Progenitor cell of endocrine pancreas (in vitro differentiated cells): ENCODE measurements around the gene ADAMTS18. TPM values are rescaled to one million over a fixed set of nuclear protein-coding genes. Genes with fewer than 3 reads are reported as not detected.

Experiments
- DNase-seq: peaks from one replicate; pipeline ENCODE4 v3.0.0; 2021; ENCODE audit warnings: low spot score; ENCODE audit not compliant: unreplicated experiment
- H3K27ac Mint-ChIP-seq: 2 replicates; pipeline ENCODE4 v1.8.0; 2021; ENCODE audit warnings: mild to moderate bottlenecking, moderate library complexity, mixed read lengths
- H3K27me3 Mint-ChIP-seq: 2 replicates; pipeline ENCODE4 v1.8.0; 2021; ENCODE audit warnings: mixed read lengths
- H3K36me3 Mint-ChIP-seq: 2 replicates; pipeline ENCODE4 v1.8.0; 2022; ENCODE audit warnings: mixed read lengths; ENCODE audit not compliant: insufficient read depth
- H3K4me1 Mint-ChIP-seq: 2 replicates; pipeline ENCODE4 v1.8.0; 2021; ENCODE audit warnings: low read depth, mixed read lengths
- H3K4me3 Mint-ChIP-seq: 2 replicates; pipeline ENCODE4 v1.8.0; 2021; ENCODE audit warnings: low read depth, mild to moderate bottlenecking, moderate library complexity, mixed read lengths
- H3K9me3 Mint-ChIP-seq: 2 replicates; pipeline ENCODE4 v1.8.0; 2021; ENCODE audit warnings: low read depth, mixed read lengths
- CTCF ChIP-seq: fragments of 200-600 bp; sonication (generic); IDR thresholded peaks from one replicate; pipeline ENCODE4 v1.5.0; 2021; ENCODE audit warnings: antibody characterized with exemption, mild to moderate bottlenecking; ENCODE audit not compliant: unreplicated experiment
- total RNA-seq: library from RNA; stranded (reverse); gene quantifications from 2 replicates; pipeline ENCODE4 v1.2.1, GENCODE V29; 2021

The ADAMTS18 gene
- total RNA-seq, 1 donor from 2014 or later = 5.8 TPM

- Mint-ChIP-seq H3K4me3 (no peak overlapping the region), H3K9me3 (no peaks in the 10 kb centered on the region), H3K27ac (peak overlapping the region; percentile 39), H3K4me1 (peaks cover 24% of the 10 kb centered on the region), H3K36me3 (peaks cover 4% of the 10 kb centered on the region), H3K27me3 (peaks cover 21% of the 10 kb centered on the region)
- TF ChIP-seq CTCF = no peak
- DNase-seq = no peak
These were observed 132.2 kb downstream of the ADAMTS18 start for GRCh38 chr16:77302674-77303073.

- Mint-ChIP-seq H3K36me3 (peaks cover 4% of the 10 kb centered on the region), H3K4me1 (peaks cover 21% of the 10 kb centered on the region)
- TF ChIP-seq CTCF = no peak
These were observed 132.6 kb downstream of the ADAMTS18 start for GRCh38 chr16:77302249-77302648.

DNA sequence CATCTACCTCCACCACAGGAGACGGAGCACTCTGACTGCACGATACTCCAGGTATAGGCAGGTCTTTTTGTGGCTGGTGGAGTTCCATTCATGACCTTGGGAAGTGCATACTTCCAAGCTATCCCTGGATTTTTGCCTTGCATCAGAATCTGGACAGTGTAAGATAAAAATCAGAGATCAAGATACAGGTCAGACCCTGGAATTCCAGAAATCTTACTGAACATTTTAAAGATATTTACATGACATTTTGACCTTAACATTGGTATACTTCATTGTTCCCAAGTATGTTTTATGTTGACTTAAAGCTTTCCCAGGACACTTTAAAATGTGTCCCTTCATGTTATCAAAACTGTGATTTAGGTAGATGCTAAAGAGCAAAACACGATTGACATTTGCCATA, 134.6 kb downstream of the ADAMTS18 start:
- no peak for DNase-seq
- Mint-ChIP-seq H3K4me3 (no peak overlapping the region), H3K27ac (no peak overlapping the region), H3K4me1 (peaks cover 16% of the 10 kb centered on the region), H3K27me3 (peaks cover 21% of the 10 kb centered on the region), H3K36me3 (peaks cover 6% of the 10 kb centered on the region), H3K9me3 (no peaks in the 10 kb centered on the region)
- no peak for TF ChIP-seq CTCF

More at GRCh38 chr16:77302249-77302648, 132.6 kb downstream of the ADAMTS18 start:
- Mint-ChIP-seq H3K27ac (no peak overlapping the region), H3K4me3 (no peak overlapping the region), H3K27me3 (peaks cover 21% of the 10 kb centered on the region), H3K9me3 (no peaks in the 10 kb centered on the region)
- DNase-seq = no peak

GRCh38 chr16:77299395-77299794, 135.4 kb downstream of the ADAMTS18 start:
- DNase-seq = no peak
- H3K27me3 Mint-ChIP-seq = peaks cover 23% of the 10 kb centered on the region
- H3K9me3 Mint-ChIP-seq = no peaks in the 10 kb centered on the region
- peaks cover 11% of the 10 kb centered on the region for H3K4me1 Mint-ChIP-seq
- no peak for TF ChIP-seq CTCF
- H3K36me3 Mint-ChIP-seq = peaks cover 8% of the 10 kb centered on the region
- no peak overlapping the region for H3K27ac Mint-ChIP-seq
- H3K4me3 Mint-ChIP-seq = no peak overlapping the region

DNA sequence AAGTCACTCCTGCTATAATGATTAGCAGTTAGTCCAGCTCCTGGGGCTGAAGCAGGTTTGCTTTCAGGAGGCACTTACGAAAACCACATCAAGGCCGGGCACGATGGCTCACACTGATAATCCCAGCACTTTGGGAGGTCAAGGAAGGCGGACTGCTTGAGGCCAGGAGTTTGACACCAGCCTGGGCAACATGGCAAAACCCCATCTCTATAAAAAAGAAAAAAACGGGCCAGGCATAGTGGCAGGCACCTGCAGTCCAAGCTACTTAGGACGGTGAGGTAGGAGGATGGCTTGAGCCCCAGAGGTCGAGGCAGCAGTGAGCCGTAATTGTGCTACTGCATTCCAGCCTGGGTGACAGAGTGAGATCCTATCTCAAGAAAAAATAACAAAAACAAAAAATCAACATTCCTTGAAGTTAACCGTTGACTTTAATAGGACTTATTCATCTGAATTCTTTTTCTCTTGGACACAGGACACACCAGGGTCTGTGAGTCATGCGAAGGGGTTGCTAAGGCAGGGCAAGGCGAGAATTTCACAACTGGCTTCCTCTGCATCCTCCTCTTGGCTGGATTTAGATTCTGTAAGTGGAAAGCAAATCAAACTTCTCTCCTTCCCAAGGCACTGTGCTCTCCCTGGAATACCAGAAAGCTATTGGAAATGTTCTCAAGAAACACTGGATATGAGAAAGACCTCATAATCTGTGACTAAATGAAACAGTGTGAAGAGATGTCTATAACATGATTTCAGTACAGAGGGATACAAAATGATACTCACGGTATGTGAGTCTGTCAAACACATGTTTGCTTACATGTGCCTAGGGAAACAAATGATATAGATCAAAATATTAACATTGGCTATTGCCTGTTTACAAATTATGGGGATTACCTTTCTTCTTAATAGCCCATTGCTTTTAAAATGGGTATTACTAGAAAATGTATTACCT, 136.1 kb downstream of the ADAMTS18 start:
- Mint-ChIP-seq H3K4me3 (no peak overlapping the region), H3K9me3 (no peaks in the 10 kb centered on the region), H3K27me3 (peaks cover 25% of the 10 kb centered on the region), H3K4me1 (peaks cover 11% of the 10 kb centered on the region), H3K36me3 (peaks cover 9% of the 10 kb centered on the region), H3K27ac (peak overlapping the region; percentile 2)
- DNase-seq = no peak
- no peak for TF ChIP-seq CTCF
